BJ (cell line): ENCODE results near the gene LUC7L. TPM values are rescaled to one million over a fixed set of nuclear protein-coding genes. Genes with fewer than 3 reads are reported as not detected.

Experiments
- CTCF ChIA-PET: fragments of 350-600 bp; formaldehyde crosslinking; extraction: SDS; loops from one replicate; lab custom pipeline; 2021; ENCODE audit warnings: antibody characterized with exemption, inconsistent platforms; lab: Yijun Ruan, JAX
- POLR2A ChIA-PET: fragments of 300-600 bp; sonication (Branson Sonifier 250); formaldehyde crosslinking; extraction: SDS; loops from one replicate; lab custom pipeline; 2021; ENCODE audit warnings: antibody characterized with exemption; lab: Charles Lee
- DNase-seq: peaks from one replicate; pipeline ENCODE4 v3.0.0-alpha.2; 2011; ENCODE audit warnings: low read depth
- H3K27me3 ChIP-seq: 2 replicates; pipeline ENCODE4 v1.6.0; 2011; ENCODE audit warnings: low read length; ENCODE audit not compliant: control insufficient read depth, insufficient read depth
- H3K36me3 ChIP-seq: 2 replicates; pipeline ENCODE4 v1.5.1; 2011; ENCODE audit warnings: low read length; ENCODE audit not compliant: control insufficient read depth, insufficient read depth
- H3K4me3 ChIP-seq: 2 replicates; pipeline ENCODE4 v1.5.1; 2011; ENCODE audit warnings: low read depth, mild to moderate bottlenecking, control low read depth, low read length
- polyA plus RNA-seq: library from polyadenylated mRNA; depleted of rRNA; stranded (reverse); fragments of >200 nt; gene quantifications from 2 replicates; pipeline ENCODE4 v1.2.3, GENCODE V29; 2011
- TF ChIP-seq, protein P1 (sequence below): IDR thresholded peaks from 2 replicates; pipeline ENCODE4 v1.5.1; 2011; ENCODE audit warnings: low read depth, mild to moderate bottlenecking, control low read depth, inconsistent platforms, low read length, moderate library complexity; ENCODE audit not compliant: insufficient read depth

Gene LUC7L
- polyA plus RNA-seq, 1 experiment: 23.3 TPM

DNA sequence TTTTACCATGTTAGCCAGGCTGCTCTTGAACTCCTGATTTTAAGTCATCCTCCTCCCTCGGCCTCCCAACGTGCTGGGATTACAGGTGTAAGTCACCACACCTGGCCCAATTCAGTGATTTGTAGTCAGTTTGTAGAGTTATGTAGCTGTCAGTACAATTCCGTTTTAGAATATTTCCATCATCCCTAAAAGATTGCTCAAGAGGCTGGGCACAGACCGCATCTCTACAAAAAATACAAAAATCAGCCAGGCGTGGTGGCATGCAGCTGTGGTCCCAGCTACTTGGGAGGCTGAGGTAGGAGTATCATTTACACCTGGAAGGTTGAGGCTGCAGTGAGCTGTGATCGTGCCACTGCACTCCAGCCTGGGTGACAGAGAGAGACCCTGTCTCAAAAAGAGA lies 25.9 kb upstream of the LUC7L start:
- POLR2A ChIA-PET: no interaction called here
- CTCF ChIA-PET: no interaction called here

DNA sequence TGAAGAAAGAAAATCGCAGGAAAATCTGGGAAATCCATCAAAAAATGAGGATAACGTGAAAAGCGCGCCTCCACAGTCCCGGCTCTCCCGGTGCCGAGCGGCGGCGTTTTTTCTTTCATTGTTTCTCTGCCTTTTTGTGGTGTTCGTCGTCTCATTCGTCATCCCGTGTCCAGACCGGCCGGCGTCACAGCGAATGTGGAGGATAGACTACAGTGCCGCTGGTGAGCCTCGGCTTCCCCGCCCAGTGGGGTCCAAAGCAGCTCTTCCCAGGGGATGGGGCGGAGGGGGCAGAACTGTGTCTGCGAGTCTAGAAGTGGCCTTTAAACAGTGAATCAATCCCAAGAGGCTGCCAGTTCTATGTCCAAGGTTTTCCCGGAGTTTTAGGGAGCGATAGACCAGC lies 25.2 kb upstream of the LUC7L start:
- CTCF ChIA-PET: no interaction called here
- POLR2A ChIA-PET: no interaction called here
- no peak for DNase-seq
- H3K36me3 ChIP-seq: peaks cover 12% of the 10 kb centered on the region
- TF ChIP-seq, protein P1, sequence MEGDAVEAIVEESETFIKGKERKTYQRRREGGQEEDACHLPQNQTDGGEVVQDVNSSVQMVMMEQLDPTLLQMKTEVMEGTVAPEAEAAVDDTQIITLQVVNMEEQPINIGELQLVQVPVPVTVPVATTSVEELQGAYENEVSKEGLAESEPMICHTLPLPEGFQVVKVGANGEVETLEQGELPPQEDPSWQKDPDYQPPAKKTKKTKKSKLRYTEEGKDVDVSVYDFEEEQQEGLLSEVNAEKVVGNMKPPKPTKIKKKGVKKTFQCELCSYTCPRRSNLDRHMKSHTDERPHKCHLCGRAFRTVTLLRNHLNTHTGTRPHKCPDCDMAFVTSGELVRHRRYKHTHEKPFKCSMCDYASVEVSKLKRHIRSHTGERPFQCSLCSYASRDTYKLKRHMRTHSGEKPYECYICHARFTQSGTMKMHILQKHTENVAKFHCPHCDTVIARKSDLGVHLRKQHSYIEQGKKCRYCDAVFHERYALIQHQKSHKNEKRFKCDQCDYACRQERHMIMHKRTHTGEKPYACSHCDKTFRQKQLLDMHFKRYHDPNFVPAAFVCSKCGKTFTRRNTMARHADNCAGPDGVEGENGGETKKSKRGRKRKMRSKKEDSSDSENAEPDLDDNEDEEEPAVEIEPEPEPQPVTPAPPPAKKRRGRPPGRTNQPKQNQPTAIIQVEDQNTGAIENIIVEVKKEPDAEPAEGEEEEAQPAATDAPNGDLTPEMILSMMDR: no peak
- no peak overlapping the region for H3K4me3 ChIP-seq
- no peaks in the 10 kb centered on the region for H3K27me3 ChIP-seq

More for the DNA sequence above, 25.9 kb upstream of the LUC7L start:
- no peaks in the 10 kb centered on the region for H3K27me3 ChIP-seq
- TF ChIP-seq, protein P1: no peak
- peaks cover 16% of the 10 kb centered on the region for H3K36me3 ChIP-seq
- DNase-seq: no peak
- no peak overlapping the region for H3K4me3 ChIP-seq

DNA sequence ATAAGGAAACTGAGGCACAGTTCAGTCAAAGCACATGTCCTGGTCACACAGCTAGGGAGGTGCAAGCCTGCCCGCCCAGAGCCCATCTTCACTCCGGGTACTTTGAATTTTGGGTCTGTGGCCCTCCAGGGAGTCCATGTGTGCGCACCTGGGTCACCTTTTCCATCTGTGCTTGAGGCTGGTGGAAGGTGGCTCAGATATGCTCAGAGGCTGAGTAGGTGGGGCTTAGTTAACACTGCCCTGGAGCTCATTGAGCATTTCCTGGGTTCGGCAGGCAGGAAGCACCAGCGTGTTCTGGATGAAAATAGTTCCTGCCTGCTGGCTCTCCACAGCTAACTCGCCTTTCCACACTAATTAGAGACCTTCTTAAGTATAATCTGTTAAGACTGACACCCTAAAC lies 24.6 kb upstream of the LUC7L start:
- H3K36me3 ChIP-seq: peaks cover 14% of the 10 kb centered on the region
- H3K27me3 ChIP-seq: no peaks in the 10 kb centered on the region
- CTCF ChIA-PET: interaction anchor here (1.3 kb wide), 1 partner anchor 19 kb away, joined by 3 read pairs; no protein-coding TSS in a partner anchor
- TF ChIP-seq, protein P1: no peak
- POLR2A ChIA-PET: no interaction called here
- H3K4me3 ChIP-seq: no peak overlapping the region
- no peak for DNase-seq

DNA sequence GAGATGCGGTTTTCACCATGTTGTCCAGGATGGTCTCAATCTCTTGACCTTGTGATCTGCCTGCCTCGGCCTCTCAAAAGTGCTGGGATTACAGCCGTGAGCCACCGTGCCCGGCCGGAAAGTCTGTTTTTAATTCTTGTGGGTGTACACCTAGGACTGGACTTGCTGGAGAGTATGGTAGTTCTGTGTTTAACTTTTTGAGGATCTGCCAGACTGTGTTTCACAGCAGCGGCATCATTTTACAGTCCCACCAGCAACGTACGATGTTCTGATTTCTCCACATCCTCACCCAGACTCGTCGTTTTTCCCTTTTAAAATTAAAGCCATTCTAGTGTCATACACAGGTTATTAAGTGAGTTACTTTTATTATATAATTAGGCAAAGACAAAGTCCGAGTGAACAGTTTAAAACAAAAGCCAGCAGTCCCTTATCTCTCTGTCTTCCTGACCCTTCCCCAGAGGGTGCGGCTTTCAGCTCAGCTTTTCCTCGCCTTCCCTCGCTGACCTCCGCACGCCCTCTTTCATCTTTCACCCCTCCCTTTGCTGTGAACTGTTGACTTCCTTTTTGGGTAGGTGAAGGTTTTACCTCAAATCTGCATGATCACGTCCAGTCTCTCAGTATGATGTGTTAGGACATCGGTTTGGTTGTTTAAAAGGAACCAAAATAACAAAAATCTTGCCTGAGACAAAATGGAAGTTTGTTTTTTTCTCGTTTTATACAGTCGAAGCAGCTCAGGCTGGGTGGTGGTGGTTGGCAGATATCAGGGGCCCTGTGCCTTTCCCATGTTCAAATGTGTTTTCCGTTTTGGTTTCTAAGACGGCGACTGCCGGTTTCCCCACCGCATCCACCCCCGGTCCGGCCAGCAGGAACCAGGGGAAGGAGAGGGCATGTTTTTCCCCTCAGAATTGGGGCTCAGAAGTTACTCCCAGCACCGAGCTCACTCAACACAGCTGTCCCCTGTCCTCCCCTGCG lies 23.4 kb upstream of the LUC7L start:
- DNase-seq: no peak
- ChIA-PET POLR2A (no interaction called here), CTCF (interaction anchor here (1.2 to 1.3 kb wide), 2 partner anchors 9 to 17 kb away, joined by 3 read pairs; no protein-coding TSS in a partner anchor)

DNA sequence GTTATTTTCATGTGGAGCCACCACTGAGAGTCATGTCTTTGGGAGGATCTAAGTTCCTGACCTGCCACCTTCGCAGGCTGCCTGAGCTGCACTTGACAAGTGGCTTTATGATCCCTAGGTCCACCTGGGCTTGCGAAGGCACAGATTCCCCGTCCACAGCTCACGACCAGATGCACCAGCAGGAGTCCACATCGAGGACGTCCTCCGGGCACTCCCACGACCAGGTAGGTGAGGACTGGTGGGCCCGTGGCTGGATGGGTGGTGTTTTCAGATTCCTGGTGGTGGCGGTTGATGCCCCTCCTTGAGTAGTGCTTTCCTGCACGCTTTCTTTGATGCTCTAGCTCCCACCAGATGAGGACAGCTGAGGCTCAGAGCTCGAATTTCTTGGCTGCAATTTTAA lies 20.2 kb upstream of the LUC7L start:
- H3K36me3 ChIP-seq: peaks cover 8% of the 10 kb centered on the region
- H3K4me3 ChIP-seq: no peak overlapping the region
- ChIA-PET CTCF (interaction anchor here (1.0 to 1.4 kb wide), 3 partner anchors 68 to 143 kb away, joined by 3 to 5 read pairs (median 3); no protein-coding TSS in a partner anchor), POLR2A (interaction anchor here (0.5 kb wide), 1 partner anchor 10 kb away, joined by 3 read pairs; no protein-coding TSS in a partner anchor)
- H3K27me3 ChIP-seq: no peaks in the 10 kb centered on the region
- TF ChIP-seq, protein P1: no peak
- DNase-seq: no peak

More for the DNA sequence above, 23.4 kb upstream of the LUC7L start:
- Histone ChIP-seq H3K27me3 (no peaks in the 10 kb centered on the region), H3K4me3 (no peak overlapping the region), H3K36me3 (peaks cover 14% of the 10 kb centered on the region)
- TF ChIP-seq, protein P1: no peak
